ENCODE results near the gene RSRC1.

DNA sequence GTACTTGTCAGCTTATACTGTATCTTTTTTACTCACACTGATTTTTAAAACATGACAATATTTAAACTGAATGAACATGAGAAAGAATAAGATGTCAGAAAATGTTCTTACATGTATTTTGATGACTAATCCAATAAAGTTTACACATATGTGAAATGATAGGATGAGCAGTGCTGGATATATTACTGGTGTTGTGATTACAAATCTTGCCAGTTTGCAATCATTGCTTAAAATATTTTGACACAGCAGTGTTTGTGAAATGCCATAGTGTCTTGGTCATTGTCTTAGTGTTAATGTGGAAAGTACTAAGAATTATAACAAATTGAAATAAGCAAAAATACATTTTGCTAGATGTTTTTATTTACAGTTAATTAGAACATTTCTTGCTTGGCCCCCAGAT lies 342.4 kb downstream of the RSRC1 start:
- no peak for TF ChIP-seq POLR2AphosphoS5 (IDR thresholded peaks at IDR 0.05; ENCODE audit: low read depth, low read length)
- no peak for TF ChIP-seq TAF1 (IDR thresholded peaks at IDR 0.05; ENCODE audit: borderline replicate concordance, low read depth, low read length)

Data from GM12892 (cell line).